K562 (cell line): ENCODE data around the gene MAPKAPK2. TPM values are rescaled to one million over a fixed set of nuclear protein-coding genes. Genes with fewer than 3 reads are reported as not detected.

Source experiments
- ATF1 ChIP-seq, 2 experiments: fragments of 450-650 bp in 1 of 2; IDR thresholded peaks; 2 replicates each; pipeline ENCODE4 v1.6.1; 2016; ENCODE audit warnings: missing compliant biosample characterization in 1 of 2, missing genetic modification characterization in 1 of 2
- CXXC5 ChIP-seq: fragments of 250-450 bp; sonication (Bioruptor Pico); IDR thresholded peaks from 2 replicates; pipeline ENCODE4 v1.8.0; 2022; ENCODE audit warnings: inconsistent platforms, mild to moderate bottlenecking, moderate library complexity
- DPF2 ChIP-seq: fragments of 450-650 bp; IDR thresholded peaks from 2 replicates; pipeline ENCODE4 v1.6.1; 2016
- EZH2 ChIP-seq: IDR thresholded peaks from 2 replicates; pipeline ENCODE4 v1.6.1; 2012; ENCODE audit warnings: low read depth, mild to moderate bottlenecking, inconsistent platforms, low read length, borderline replicate concordance
- GTF2E2 ChIP-seq: fragments of 200-800 bp; sonication (Bioruptor generic); IDR thresholded peaks from 2 replicates; pipeline ENCODE4 v1.6.1; 2016; ENCODE audit warnings: missing genetic modification characterization, missing compliant biosample characterization
- HMGN3 ChIP-seq: IDR thresholded peaks from 2 replicates; pipeline ENCODE4 v1.6.1; 2011; ENCODE audit warnings: borderline replicate concordance, low read depth, mild to moderate bottlenecking, mixed read lengths, low read length; ENCODE audit not compliant: insufficient read length; ENCODE audit errors: extremely low read depth
- MYBL2 ChIP-seq, 2 experiments: fragments of 450-650 bp in 1 of 2; sonication (generic) in 1 of 2; formaldehyde crosslinking in 1 of 2; IDR thresholded peaks; 2 replicates each; pipeline versions ENCODE4 v1.6.1 to v1.8.1; 2017 to 2022; ENCODE audit warnings: borderline replicate concordance in 1 of 2, inconsistent platforms in 1 of 2, low read depth in 1 of 2, mild to moderate bottlenecking in 1 of 2, missing genetic modification reagents in 1 of 2, moderate library complexity in 1 of 2
- NCOA2 ChIP-seq, 2 experiments: fragments of 450-650 bp; IDR thresholded peaks; 2 replicates each; pipeline ENCODE4 v1.6.1; 2018; ENCODE audit warnings: mild to moderate bottlenecking in 2 of 2, moderate library complexity in 1 of 2; ENCODE audit not compliant: partially characterized antibody in 2 of 2
- NR1H2 ChIP-seq: sonication (generic); formaldehyde crosslinking; IDR thresholded peaks from 2 replicates; pipeline ENCODE4 v1.4.0; 2020; ENCODE audit warnings: mild to moderate bottlenecking, missing genetic modification reagents
- PML ChIP-seq: IDR thresholded peaks from 2 replicates; pipeline ENCODE4 v1.6.1; 2012; ENCODE audit warnings: low read length, inconsistent platforms
- POLR2G ChIP-seq: fragments of 200-400 bp; formaldehyde crosslinking; IDR thresholded peaks from 2 replicates; pipeline ENCODE4 v1.6.1; 2017; ENCODE audit warnings: low read depth, mild to moderate bottlenecking, antibody characterized with exemption, low read length, moderate library complexity
- PTTG1 ChIP-seq: fragments of 450-650 bp; IDR thresholded peaks from 2 replicates; pipeline ENCODE4 v1.6.1; 2016; ENCODE audit warnings: low read depth, mild to moderate bottlenecking, missing genetic modification characterization, missing compliant biosample characterization
- SRSF1 ChIP-seq: fragments of 200-400 bp; formaldehyde crosslinking; IDR thresholded peaks from 2 replicates; pipeline ENCODE4 v1.6.1; 2017; ENCODE audit warnings: mild to moderate bottlenecking, low read depth, low read length, moderate library complexity
- TAF1 ChIP-seq: IDR thresholded peaks from 2 replicates; pipeline ENCODE4 v1.6.1; 2011; ENCODE audit warnings: mild to moderate bottlenecking, low read length, moderate library complexity; ENCODE audit not compliant: insufficient read depth, control insufficient read depth, severe bottlenecking; ENCODE audit errors: extremely low read depth
- WHSC1 ChIP-seq: IDR thresholded peaks from one replicate; pipeline ENCODE4 v1.6.1; 2012; ENCODE audit warnings: low read length, control low read depth, inconsistent platforms
- ZC3H8 ChIP-seq: fragments of 450-650 bp; IDR thresholded peaks from 2 replicates; pipeline ENCODE4 v1.6.1; 2017
- ZNF347 ChIP-seq: fragments of 450-650 bp; formaldehyde crosslinking; IDR thresholded peaks from 2 replicates; pipeline ENCODE4 v1.4.0; 2020; ENCODE audit warnings: low read depth, mild to moderate bottlenecking, moderate library complexity
- ZNF609 ChIP-seq: sonication (generic); formaldehyde crosslinking; IDR thresholded peaks from 2 replicates; pipeline ENCODE4 v1.8.1; 2023; ENCODE audit warnings: missing genetic modification reagents, mild to moderate bottlenecking, borderline replicate concordance
- polyA plus RNA-seq, 8 experiments: library from polyadenylated mRNA; depleted of rRNA in 4 of 8; stranded (reverse) in 5 of 8; unstranded in 3 of 8; fragments of >200 nt; fragmentation: Nextera tagmentation in 2 of 8; fragmentation: Illumina TruSeq in 1 of 8; extraction: Ambion mirVana in 2 of 8; extraction: Trizol in 1 of 8; gene quantifications; 2 replicates each; pipeline versions ENCODE4 v1.2.1 to v1.2.3, GENCODE V29; 2011 to 2014; ENCODE audit warnings: inconsistent platforms in 1 of 8, missing spikeins in 1 of 8
- total RNA-seq, 7 experiments: library from RNA; depleted of rRNA in 6 of 7; stranded (reverse); fragments of >200 nt in 6 of 7; fragmentation: Illumina TruSeq in 2 of 7; extraction: Trizol in 2 of 7; gene quantifications; 2 replicates each; pipeline versions ENCODE4 v1.2.1 to v1.2.3, GENCODE V29; 2011 to 2021; ENCODE audit warnings: low replicate concordance in 1 of 7
- TF ChIP-seq, protein P1 (sequence below): fragments of 250-450 bp; sonication (Bioruptor Pico); IDR thresholded peaks from 2 replicates; pipeline ENCODE4 v1.8.0; 2022; ENCODE audit warnings: moderate library complexity, mild to moderate bottlenecking, inconsistent platforms
- TF ChIP-seq, protein P2 (sequence below), 2 experiments: IDR thresholded peaks; 2 replicates each; pipeline ENCODE4 v1.6.1; 2012; ENCODE audit warnings: improper control_type of control experiment in 2 of 2, low read depth in 2 of 2, low read length in 2 of 2, borderline replicate concordance in 1 of 2

Gene MAPKAPK2
- total and polyA plus RNA-seq, 9 of the 15 experiments (the other 6 are each of a cell fraction or from before 2014, with no cell fraction given) = 0.63 to 94.2 (median 52.1) TPM

- TF ChIP-seq GTF2E2 (no peak), TAF1 (peak; percentile 8), ZNF347 (CRISPR knock-in tag) (no peak), POLR2G (no peak), ZC3H8 (no peak), NR1H2 (no peak), WHSC1 (no peak), EZH2 (no peak), SRSF1 (no peak), HMGN3 (no peak), ATF1 (CRISPR knock-in tag; IDR thresholded peaks at IDR 0.05) (no peak), ATF1 (tag; IDR thresholded peaks at IDR 0.05) (no peak), CXXC5 (CRISPR knock-in tag) (no peak; the same call in none of the 2 replicates), PML (no peak), MYBL2 (IDR thresholded peaks at IDR 0.05; ENCODE audit: low read depth) (no peak), MYBL2 (CRISPR knock-in tag; IDR thresholded peaks at IDR 0.05; ENCODE audit: borderline replicate concordance) (no peak), ZNF609 (CRISPR knock-in tag) (no peak), NCOA2 (IDR thresholded peaks at IDR 0.05; ENCODE audit: partially characterized antibody in 2 of 2) (no peak), PTTG1 (tag) (no peak), DPF2 (no peak)
- TF ChIP-seq, protein P1, sequence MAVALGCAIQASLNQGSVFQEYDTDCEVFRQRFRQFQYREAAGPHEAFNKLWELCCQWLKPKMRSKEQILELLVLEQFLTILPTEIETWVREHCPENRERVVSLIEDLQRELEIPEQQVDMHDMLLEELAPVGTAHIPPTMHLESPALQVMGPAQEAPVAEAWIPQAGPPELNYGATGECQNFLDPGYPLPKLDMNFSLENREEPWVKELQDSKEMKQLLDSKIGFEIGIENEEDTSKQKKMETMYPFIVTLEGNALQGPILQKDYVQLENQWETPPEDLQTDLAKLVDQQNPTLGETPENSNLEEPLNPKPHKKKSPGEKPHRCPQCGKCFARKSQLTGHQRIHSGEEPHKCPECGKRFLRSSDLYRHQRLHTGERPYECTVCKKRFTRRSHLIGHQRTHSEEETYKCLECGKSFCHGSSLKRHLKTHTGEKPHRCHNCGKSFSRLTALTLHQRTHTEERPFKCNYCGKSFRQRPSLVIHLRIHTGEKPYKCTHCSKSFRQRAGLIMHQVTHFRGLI (CRISPR knock-in tag) = no peak
- TF ChIP-seq, protein P2, sequence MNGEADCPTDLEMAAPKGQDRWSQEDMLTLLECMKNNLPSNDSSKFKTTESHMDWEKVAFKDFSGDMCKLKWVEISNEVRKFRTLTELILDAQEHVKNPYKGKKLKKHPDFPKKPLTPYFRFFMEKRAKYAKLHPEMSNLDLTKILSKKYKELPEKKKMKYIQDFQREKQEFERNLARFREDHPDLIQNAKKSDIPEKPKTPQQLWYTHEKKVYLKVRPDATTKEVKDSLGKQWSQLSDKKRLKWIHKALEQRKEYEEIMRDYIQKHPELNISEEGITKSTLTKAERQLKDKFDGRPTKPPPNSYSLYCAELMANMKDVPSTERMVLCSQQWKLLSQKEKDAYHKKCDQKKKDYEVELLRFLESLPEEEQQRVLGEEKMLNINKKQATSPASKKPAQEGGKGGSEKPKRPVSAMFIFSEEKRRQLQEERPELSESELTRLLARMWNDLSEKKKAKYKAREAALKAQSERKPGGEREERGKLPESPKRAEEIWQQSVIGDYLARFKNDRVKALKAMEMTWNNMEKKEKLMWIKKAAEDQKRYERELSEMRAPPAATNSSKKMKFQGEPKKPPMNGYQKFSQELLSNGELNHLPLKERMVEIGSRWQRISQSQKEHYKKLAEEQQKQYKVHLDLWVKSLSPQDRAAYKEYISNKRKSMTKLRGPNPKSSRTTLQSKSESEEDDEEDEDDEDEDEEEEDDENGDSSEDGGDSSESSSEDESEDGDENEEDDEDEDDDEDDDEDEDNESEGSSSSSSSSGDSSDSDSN (IDR thresholded peaks at IDR 0.05; ENCODE audit: borderline replicate concordance in 1 of 2, low read depth in 2 of 2, low read length in 2 of 2) = no peak
Measured at GRCh38 chr1:206685334-206685768, 646 bp downstream of the MAPKAPK2 start (continued).
